Measurements from ENCODE around the gene DNAJB6. TPM values are rescaled to one million over a fixed set of nuclear protein-coding genes. Genes with fewer than 3 reads are reported as not detected.

DNAJB6 gene
- total RNA-seq, 1 donor from 2014 or later, result 155 TPM

GRCh38 chr7:157438121-157439025 is 101.6 kb downstream of the DNAJB6 start:
- no peak for TF ChIP-seq CTCF (IDR thresholded peaks at IDR 0.05; ENCODE audit: unreplicated experiment)
- Mint-ChIP-seq H3K9me3 (ENCODE audit: unreplicated experiment) (peaks cover 12% of the 10 kb centered on the region), H3K4me1 (ENCODE audit: unreplicated experiment) (peaks cover 3% of the 10 kb centered on the region), H3K27me3 (ENCODE audit: unreplicated experiment) (peaks cover 18% of the 10 kb centered on the region), H3K4me3 (ENCODE audit: unreplicated experiment) (no peak overlapping the region), H3K36me3 (ENCODE audit: low read depth, unreplicated experiment) (peaks cover 20% of the 10 kb centered on the region), H3K27ac (ENCODE audit: unreplicated experiment) (no peak overlapping the region)
- DNase-seq (ENCODE audit: low spot score), result peak; percentile 2

GRCh38 chr7:157439149-157439548 is 102.3 kb downstream of the DNAJB6 start:
- Mint-ChIP-seq H3K36me3 (ENCODE audit: low read depth, unreplicated experiment) (peaks cover 17% of the 10 kb centered on the region), H3K27ac (ENCODE audit: unreplicated experiment) (peak overlapping the region; percentile 36), H3K4me3 (ENCODE audit: unreplicated experiment) (peak overlapping the region; percentile 74), H3K27me3 (ENCODE audit: unreplicated experiment) (peaks cover 16% of the 10 kb centered on the region), H3K4me1 (ENCODE audit: unreplicated experiment) (no peaks in the 10 kb centered on the region), H3K9me3 (ENCODE audit: unreplicated experiment) (peaks cover 18% of the 10 kb centered on the region)
- no peak for DNase-seq (ENCODE audit: low spot score)
- TF ChIP-seq CTCF (IDR thresholded peaks at IDR 0.05; ENCODE audit: unreplicated experiment), result no peak

- H3K27me3 Mint-ChIP-seq (ENCODE audit: unreplicated experiment), result peaks cover 19% of the 10 kb centered on the region
- H3K36me3 Mint-ChIP-seq (ENCODE audit: low read depth, unreplicated experiment), result peaks cover 17% of the 10 kb centered on the region
- H3K4me1 Mint-ChIP-seq (ENCODE audit: unreplicated experiment), result no peaks in the 10 kb centered on the region
- DNase-seq (ENCODE audit: low spot score), result no peak
- TF ChIP-seq CTCF (IDR thresholded peaks at IDR 0.05; ENCODE audit: unreplicated experiment), result no peak
- peaks cover 18% of the 10 kb centered on the region for H3K9me3 Mint-ChIP-seq (ENCODE audit: unreplicated experiment)
- peak overlapping the region; percentile 74 for H3K4me3 Mint-ChIP-seq (ENCODE audit: unreplicated experiment)
- no peak overlapping the region for H3K27ac Mint-ChIP-seq (ENCODE audit: unreplicated experiment)
Observed at GRCh38 chr7:157439761-157440160, 103.0 kb downstream of the DNAJB6 start.

GRCh38 chr7:157440346-157441022 is 103.7 kb downstream of the DNAJB6 start:
- peak overlapping the region; percentile 74 for H3K4me3 Mint-ChIP-seq (ENCODE audit: unreplicated experiment)
- H3K4me1 Mint-ChIP-seq (ENCODE audit: unreplicated experiment), result no peaks in the 10 kb centered on the region
- H3K36me3 Mint-ChIP-seq (ENCODE audit: low read depth, unreplicated experiment), result peaks cover 17% of the 10 kb centered on the region
- H3K27me3 Mint-ChIP-seq (ENCODE audit: unreplicated experiment), result peaks cover 19% of the 10 kb centered on the region
- TF ChIP-seq CTCF (IDR thresholded peaks at IDR 0.05; ENCODE audit: unreplicated experiment), result no peak
- no peak for DNase-seq (ENCODE audit: low spot score)
- H3K27ac Mint-ChIP-seq (ENCODE audit: unreplicated experiment), result no peak overlapping the region
- H3K9me3 Mint-ChIP-seq (ENCODE audit: unreplicated experiment), result peaks cover 18% of the 10 kb centered on the region

- H3K9me3 Mint-ChIP-seq (ENCODE audit: unreplicated experiment), result peaks cover 18% of the 10 kb centered on the region
Observed at GRCh38 chr7:157441023-157441399, 104.2 kb downstream of the DNAJB6 start.

More at GRCh38 chr7:157441023-157441399, 104.2 kb downstream of the DNAJB6 start:
- no peak for TF ChIP-seq CTCF (IDR thresholded peaks at IDR 0.05; ENCODE audit: unreplicated experiment)
- no peak overlapping the region for H3K4me3 Mint-ChIP-seq (ENCODE audit: unreplicated experiment)
- DNase-seq (ENCODE audit: low spot score), result no peak
- H3K4me1 Mint-ChIP-seq (ENCODE audit: unreplicated experiment), result no peaks in the 10 kb centered on the region
- no peak overlapping the region for H3K27ac Mint-ChIP-seq (ENCODE audit: unreplicated experiment)
- H3K36me3 Mint-ChIP-seq (ENCODE audit: low read depth, unreplicated experiment), result peaks cover 17% of the 10 kb centered on the region
- H3K27me3 Mint-ChIP-seq (ENCODE audit: unreplicated experiment), result peaks cover 19% of the 10 kb centered on the region

Measured in endothelial cell (in vitro differentiated cells).